ENCODE results near the gene CD2BP2.
A peak's percentile ranks its signal among the peaks of the same experiment; 100 is the strongest.
"Not testable (repeated sequence)": the region's sequence is repeated elsewhere in the genome, so short reads cannot be mapped to it uniquely, and the experiment has no call there.

Gene CD2BP2

DNA sequence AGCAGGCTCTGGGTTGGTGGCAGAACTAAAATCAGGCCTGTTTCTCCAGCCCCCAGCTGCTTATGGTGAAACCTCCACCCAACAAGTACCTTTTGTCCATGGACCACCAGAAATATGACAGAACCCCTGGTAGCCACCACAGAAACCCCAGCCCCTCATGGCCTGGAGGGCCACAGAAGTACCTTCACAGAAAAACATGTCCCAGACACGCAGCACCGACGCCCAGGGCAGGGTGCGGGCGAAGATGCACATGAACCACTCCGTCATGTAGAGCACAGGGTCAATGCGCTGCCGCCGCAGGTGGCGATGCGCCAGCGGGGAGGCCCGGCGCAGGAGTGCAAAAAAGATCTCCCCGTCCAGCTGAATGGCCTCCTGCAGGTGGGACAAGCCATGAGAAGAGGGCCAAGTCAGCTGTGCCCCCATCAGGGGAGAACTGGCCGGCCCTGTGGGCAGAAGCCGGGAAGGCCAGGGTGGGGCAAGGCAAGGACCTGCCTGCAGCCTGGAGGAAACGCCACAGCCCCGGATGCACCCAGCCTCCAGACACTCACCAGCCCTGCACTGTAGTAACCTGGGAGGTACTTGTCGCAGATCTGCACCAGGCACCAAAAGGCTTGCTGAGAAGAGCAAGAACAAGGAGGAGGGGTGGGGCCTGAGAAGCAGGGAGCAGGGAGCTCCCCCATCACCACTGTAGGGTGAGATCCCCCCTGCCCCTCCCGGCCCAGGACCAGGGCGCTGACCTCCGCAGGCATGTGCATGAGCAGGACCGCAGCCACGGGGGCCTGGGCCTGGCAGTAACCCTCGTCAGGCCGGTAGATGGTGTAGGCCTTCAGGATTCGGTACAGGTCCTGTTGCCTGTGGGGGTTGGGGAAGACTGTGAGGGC is 4.1 kb upstream of the CD2BP2 start:
- DNase-seq, result no peak

DNA sequence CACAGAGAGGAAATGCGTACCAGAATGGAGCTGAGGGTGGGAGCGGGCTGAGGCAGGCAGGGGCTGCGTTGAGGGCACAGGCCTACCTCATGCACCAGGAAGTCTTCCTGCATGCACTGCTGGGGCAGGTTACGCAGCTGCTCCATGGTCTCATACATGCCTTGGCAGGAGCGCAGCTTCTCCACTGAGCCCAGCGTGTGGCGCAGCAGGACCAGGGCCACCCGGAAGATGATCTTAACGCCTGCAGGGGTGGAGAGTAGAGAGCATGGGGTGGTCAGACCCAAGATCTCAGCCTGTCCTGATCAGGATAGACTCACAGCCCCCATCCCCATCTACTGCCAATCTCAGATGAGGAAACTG is 3.4 kb upstream of the CD2BP2 start:
- no peak for DNase-seq

DNA sequence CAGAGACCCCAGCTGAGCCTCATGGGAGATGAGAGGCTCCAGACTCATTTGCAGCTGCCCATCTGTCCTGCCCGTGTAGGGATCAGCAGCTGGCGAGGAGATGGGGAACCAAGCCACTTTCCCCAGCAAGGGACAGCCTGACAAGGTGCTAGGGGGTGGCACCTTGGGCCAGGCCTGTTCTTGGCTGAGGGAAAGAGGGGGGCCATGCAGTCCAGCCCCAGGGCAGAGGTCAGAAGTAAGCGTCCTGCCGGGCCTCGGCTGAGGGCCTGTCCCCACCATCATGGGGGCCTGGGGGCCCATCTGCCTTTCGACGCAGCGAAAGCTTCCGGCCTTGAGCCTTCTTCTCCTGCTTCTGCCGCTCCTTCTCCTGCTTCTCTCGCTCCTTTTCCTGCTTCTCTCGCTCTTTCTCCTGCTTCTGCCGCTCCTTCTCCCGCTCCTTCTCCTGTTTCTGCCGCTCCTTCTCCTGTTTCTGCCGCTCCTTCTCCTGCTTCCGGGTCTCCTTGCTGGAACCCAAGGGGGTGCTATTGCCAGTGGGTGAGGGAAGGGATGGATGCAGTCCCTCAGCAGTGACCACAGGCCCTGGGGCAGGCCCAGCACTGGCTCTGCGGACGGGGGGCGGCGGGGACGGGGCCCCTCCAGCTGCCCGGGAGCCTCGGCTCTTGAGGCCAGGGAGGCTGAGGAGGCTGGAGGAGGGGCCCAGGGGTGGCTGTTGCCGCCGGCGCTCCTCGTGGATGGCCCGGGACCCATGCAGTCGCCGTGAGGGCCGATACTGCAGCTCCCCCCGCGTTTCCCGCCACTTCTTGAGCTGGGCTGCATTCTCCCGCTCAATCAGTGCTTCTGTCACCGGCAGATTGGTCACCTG is 2.8 kb upstream of the CD2BP2 start:
- DNase-seq, result no peak

DNA sequence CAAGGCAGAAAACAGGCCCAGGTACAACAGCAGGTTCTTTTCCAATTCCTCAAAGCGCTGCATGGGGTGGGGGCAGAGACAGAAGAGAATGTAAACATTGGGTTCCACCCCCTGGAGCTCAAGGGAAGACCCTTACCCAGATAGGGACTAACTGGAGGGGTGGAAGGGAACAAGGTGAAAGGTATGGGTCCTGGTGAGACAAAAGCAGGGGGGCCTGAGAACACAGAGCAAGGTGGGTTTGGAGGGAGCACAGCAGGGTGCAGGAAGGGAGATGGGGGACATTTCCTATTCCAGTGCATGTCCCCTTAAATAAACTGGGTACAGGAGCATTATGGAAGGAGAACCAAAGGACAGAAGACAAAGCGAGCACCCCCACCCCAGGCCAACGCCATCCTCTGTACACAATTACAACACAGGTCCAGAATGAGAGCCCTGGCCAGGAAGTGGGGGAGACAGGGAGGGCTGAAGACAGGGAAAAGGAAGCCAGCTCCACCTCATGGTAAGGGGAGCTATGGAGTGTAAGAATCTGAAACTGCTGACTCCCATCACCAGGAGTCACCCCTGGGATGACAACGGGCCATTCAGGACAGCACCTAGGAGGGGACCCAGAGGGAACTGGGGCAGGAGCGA is 2.1 kb upstream of the CD2BP2 start:
- DNase-seq, result no peak

DNA sequence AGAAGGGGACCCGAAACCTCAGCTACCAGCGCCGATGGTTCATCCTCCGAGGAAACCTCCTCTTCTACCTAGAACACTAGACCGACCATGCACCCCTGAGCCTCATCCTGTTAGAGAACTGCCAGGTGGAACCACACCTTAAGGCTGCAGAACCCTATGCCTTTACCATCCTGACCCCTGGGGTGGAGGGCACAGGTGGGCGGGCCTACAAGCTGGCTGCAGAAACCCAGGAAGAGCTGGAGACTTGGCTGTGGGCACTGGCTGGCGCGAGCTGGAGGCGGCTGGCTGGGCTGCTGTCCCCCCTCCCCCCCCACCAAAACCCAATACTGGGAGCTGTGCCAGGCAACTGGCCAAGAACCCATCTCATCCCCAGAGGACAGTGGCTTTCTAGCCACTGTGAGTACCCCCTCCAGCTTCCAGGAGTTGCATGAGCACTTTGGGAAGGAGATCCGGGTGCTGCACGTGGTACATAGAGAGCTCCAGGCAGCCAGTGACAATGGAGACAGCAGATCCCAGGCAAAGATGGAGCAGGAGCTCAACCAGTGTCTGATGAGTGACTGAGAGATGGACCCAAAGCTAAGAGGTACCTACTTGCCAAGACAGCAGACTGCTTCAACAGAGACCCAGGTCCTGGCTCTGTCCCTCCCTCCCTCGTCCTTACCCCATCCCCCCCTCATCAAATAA is 1.4 kb upstream of the CD2BP2 start:
- no peak for DNase-seq

DNA sequence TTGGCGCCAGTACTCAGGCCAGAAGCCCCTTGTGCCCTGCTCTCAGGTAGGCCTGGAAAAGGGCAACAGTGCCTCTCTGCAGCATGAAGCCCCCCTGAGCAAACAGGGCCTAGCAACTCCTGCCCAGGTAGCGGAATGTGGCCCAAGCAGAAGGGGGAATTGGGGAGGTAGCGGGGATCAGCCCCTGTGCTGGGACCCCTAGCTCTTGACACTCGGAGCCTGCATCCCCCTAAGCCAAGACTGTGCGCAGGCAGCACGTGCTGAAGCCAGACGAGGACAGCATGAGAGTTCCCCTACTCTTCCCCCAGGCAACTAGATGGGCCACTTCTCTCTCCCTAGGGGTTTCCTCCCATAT is 823 bp upstream of the CD2BP2 start:
- DNase-seq, result no peak

DNA sequence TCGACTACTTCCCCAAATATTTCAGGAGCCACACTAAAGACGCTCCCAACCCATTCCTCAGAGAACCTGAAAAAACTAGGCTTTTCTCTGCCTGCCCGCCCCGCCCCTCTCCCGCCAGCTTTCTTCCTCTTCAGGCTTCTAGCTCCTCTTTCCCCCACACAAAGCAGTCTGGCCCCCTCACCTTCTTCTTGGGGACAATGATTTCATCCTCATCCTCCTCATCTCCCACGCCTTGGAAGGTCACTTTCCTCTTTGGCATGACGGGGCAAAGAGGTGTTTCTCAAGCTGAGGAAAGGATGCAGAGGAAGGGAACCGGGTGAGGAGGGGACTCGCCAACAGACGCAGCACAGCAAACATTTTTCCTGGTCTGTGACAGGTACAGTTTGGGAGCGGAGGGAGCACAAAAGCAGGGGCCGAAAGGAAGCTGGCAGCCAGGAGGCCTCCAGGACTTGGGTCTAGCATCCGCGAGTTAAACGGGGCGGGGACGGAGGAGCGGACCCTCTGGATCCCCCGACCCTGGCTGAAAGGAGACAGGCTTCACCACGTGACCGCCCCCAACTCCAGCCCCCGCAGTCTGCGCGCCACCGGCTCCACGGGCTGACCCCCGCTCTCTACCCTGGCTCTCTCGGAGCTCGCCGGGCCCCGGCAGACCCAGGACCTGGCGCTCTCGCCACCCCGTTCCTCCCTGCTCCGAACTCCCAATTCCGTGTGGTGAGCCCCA is 525 bp downstream of the CD2BP2 start:
- peak; percentile 9 for DNase-seq

DNA sequence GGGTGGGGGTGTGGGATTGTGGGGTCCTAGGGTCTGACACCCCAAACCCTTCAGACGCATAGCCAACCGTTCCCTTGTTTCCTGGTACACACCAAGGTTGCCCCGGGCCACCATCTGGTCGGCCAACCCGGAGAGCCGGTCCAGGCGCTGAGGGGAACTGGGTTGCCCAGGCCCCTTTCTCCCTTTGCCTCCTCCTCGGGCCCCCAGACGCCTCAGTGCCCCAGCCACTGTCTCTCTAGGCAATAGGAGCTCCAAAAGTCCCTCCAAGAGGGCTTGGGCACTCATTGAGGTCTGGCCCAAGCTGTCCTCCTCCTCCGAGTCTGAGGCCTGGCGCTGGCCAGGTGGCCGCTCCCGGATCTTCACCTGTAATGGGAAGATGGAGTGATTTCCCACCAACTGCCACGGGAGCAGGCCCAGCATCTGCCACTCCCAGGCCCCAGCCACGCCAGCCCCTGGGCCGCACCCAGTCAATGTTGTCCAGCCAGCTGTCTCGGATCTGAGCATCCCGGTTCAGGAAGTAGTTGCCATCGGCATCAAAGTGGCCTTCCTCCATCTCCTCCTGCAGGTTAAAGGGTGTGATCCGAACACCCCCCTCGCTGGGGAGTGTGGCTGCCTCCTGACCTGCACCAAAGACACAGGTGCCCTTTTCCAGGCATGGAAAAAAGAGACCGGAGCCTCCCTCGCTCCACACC is 1.5 kb downstream of the CD2BP2 start:
- DNase-seq, result no peak

DNA sequence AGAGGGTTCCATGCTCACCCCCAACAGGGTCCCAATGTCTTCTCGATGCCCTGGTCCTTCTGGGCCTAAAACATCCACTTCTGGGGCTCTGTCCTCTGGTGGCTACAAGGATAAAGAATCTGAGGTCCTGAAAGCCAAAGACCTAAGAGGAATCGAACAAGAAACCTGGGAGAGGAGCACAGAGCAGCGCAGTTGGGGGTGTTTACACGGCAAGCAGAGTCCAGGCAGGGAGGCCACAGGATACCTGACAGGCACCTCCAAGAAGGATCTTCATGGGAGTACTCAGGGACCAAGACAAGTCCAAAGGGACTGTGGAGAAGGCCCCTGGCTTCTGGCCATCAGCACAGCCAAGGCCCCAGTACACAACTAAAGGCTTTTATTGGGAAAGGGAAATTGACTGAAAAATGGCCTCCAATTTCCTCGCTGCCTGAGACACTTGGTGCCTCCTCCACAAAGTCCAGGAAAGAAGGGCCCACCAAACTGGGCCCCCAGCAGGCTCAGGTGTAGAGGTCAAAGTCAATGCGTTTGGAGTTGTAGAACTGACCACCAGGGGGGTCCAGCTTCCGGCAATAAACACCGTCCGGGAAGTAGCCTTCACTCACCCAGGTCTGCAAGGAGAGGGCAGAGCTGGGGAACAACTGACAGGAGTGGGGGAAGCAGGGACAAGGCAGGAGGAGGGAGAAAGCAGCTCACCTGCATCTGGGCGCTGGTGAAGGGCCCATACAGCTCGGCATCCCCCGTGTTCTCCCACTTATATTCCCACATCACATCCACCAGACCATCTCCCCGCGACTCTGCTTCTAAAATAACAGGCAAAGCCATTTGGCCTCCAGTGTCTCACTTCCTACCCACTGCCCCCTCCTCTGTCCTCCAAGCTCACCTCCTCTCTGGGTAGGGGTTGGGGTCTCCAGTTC is 2.4 kb downstream of the CD2BP2 start:
- DNase-seq, result no peak

DNA sequence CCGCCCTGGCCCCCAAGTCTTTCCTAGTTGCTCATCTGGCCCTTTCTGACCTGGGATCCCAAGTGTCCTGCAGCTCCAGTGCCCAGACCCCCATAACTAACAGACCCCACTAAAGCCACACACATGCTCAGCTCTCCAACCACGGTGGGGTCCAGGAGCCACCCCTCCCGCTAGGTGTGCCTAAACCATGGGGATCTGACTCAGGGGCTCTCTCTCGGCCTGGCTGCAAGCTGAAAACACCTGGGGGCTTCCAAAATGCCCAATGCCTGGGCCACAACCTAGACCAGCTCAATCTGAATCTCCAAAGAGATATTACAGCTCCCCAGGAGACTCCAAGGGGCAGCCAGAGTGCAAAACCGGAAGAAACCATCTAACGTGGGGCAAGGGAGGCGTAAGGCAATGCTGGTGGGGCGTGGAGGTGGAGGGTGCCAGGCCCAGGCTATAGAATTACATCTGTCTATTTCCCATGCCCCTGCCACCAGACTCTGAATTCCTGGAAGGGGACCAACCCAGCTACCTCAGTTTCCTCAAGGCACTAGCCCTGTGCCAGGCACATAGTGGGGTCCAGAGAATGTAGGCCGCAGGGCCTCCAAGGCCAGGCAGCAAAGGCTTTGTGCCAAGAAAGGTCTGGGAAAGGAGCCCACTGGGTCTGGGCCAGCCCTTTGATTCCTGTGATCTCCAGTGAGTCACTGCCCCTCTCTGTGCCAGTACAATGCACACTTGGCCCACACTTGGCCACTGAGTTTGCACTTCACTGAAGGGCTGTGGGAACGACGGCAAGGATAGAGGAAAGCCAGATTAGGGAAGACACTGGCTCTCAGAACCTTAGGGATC is 3.3 kb downstream of the CD2BP2 start:
- no peak for DNase-seq

DNA sequence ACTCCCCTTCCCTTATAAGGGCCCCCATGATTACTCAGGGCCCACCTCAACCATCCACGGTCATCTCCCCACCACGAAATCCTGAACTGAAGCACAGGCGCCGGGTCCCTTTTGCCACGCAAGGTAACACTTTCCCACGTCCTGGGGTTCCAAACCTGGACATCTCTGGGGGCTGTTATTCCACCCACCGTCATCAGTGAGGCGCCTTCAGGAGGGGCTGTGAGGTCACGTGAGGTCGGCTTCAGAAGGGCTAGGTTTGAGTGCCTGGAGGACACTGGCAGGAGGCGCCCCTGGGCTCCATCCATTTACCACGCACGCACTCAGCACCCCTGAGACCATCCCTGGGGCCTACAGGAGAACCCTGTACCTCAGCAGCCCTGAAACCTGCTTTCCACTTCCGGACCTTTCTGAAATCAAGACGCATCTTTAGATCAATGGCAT is 4.1 kb downstream of the CD2BP2 start:
- DNase-seq, result no peak

DNA sequence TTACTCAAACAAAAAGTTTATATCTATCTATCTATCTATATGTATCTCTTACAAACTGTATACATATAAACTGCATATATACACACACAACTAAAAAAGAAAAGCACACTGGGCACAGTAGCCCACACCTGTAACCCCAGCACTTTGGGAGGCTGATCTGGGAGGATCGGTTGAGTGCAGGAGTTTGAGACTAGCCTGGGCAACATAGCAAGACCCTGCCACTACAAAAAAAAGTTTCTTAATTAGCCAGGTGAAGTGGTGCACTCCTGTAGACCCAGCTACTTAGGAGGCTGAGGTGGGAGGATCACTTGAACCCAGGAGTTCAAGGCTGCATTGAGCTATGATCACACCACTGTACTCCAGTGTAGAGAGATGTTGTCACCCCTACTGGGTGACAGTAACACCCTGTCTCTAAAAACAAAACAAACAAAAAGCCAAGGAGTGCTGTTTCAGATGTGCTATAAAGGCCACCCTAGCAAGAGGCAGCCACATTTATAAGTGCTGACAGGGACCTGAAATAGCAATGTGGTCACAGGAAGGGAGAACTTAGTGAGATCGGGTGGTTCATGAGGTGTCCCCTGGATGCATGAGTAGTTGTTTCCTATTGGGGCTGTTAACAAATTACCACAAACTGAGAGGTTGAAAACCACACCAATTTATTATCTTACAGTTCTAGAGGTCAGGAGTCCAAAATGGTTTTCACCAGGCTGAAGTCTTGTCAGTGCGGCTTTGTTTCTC is 4.8 kb downstream of the CD2BP2 start:
- no peak for DNase-seq

DNA sequence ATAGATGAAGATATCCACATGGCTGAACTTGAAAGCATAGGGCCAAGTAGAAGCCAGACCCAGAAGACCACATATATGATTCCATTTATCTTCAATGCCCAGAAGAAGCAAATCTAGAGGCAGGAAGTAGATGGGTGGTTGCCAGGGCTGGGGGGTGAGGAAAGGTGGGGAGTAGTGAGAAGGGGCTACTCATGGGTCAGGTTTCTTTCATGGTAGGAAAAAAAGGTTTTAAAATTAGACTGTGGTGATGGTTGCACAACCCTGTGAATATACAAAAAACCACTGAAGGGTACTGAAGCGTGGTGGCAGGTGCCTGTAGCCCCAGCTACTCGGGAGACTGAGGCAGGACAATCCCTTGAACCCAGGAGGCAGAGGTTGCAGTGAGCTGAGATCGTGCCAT is 5.4 kb downstream of the CD2BP2 start:
- no peak for DNase-seq

DNA sequence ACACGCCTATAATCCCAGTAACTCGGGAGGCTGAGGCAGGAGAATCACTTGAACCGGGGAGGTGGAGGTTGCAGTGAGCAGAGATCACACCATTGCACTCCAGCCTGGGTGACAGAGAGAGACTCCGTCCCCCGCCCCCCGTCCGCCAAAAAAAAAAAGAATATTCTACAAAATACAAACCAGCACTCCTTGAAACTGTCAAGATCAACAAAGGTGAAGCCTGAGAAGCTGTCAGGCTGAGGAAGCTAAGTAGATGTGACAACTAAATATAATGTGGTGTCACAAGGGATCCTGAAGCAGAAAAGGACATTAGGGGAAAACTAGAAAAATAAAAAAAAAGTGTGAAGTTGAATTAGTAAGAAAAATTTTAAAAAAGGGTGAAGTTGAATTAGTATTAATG is 6.2 kb downstream of the CD2BP2 start:
- no peak for DNase-seq

DNA sequence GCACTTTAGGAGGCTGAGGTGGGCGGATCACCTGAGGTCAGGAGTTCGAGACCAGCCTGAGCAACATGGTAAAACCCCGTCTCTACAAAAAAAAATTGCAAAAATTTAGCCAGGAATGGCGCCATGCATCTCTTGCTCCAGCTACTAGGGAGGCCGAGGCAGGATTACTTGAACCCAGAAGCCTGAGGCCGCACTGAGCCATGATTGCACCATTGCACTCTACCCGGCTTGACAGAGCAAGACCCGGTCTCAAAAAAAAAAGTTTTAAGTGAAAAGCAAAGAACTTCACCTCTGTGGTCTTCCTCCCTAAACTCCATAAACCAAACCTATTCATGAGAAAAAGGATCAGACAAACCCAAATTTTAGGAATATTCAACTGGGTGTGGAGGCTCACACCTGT is 7.0 kb downstream of the CD2BP2 start:
- no peak for DNase-seq

DNA sequence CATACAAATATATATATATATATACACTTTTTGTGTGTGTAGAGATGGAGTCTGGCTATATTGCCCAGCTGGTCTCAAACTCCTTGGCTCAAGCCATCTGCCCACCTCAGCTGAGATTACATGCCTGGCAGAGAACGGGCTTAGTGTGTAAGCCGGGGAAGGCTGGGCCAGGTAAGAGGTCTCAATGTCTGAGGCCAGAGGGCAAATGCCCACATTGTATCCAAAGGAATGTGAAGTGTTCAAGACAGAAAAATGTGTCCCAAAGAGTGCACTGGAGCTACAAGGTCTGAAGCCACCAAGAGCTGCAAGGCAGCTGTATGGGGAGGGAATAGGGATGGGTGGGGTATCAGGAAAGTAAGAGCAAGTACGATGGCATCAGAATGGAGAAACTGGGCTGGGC is 8.8 kb downstream of the CD2BP2 start:
- DNase-seq, result no peak

DNA sequence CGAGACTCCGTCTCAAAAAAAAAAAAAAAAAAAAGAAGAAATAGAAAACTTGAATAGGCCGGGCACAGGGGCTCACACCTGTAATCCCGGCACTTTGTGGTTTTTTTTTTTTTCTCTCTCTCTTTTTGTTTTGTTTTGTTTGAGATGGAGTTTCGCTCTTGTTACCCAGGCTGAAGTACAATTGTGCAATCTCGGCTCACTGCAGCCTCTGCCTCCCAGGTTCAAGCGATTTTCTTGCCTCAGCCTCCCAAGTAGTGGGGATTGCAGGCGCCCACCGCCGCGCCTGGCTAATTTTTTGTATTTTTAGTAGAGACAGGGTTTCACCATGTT is 11.7 kb downstream of the CD2BP2 start:
- not testable (repeated sequence) for DNase-seq

DNA sequence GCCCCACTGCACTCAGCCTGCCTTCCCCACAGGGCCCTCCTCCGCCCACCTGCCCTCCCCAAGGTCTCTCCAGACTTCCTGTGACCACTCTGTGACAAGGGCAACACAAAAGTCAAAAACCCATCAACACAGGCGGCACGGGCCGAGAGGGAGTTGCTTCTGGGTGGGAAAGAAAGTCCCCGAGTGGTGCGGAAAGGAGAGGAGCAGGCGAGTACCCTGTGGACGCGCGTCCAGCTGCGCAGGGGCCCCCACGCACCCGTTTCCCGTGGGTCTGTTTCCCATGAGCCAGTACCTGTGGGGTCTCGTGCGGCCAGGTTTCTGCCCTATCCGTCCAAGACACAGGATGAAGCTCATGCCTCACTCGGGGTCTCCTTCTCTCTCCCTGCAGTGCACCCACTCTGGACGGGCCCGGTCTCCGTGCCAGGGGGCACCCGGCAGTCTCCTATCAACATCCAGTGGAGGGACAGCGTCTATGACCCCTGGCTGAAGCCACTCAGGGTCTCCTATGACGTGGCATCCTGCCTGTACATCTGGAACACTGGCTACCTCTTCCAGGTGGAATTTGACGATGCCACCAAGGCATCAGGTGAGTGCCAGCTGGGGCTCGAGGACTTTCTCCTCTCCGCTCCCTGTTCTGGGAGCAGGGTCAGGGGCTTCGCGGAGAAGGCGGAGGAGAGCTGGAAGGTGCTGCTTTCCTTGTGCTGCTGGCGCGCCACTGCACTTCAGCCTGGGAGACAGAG is 12.2 kb downstream of the CD2BP2 start:
- DNase-seq, result no peak
